HL-60 (cell line): Measurements from ENCODE around the gene ENO1.
A peak's percentile ranks its signal among the peaks of the same experiment; 100 is the strongest.

Experiments used
- DNase-seq, 2 experiments: peaks; one replicate each; pipeline ENCODE4 v3.0.0-alpha.2; 2010 to 2020; ENCODE audit warnings: low read depth in 1 of 2, low spot score in 1 of 2
- H3K27ac ChIP-seq: fragments of 250-450 bp; sonication (Bioruptor Pico); replicated peaks from 2 replicates; pipeline ENCODE4 v1.5.1; 2020; ENCODE audit warnings: mild to moderate bottlenecking, moderate library complexity
- H3K27me3 ChIP-seq: fragments of 250-450 bp; sonication (Bioruptor Pico); 2 replicates; pipeline ENCODE4 v1.5.1; 2021; ENCODE audit warnings: mild to moderate bottlenecking, moderate library complexity; ENCODE audit not compliant: insufficient read depth, poor library complexity, severe bottlenecking
- H3K4me3 ChIP-seq: replicated peaks from 2 replicates; pipeline ENCODE4 v1.5.1; 2011; ENCODE audit warnings: mild to moderate bottlenecking, control low read depth, low read length; ENCODE audit not compliant: insufficient read depth
- CTCF ChIP-seq: IDR thresholded peaks from one replicate; pipeline ENCODE4 v1.5.1; 2011; ENCODE audit warnings: low read length, control low read depth, inconsistent platforms; ENCODE audit not compliant: insufficient read depth
- GABPA ChIP-seq: IDR thresholded peaks from 2 replicates; pipeline ENCODE4 v1.6.1; 2012; ENCODE audit warnings: low read depth
- POLR2AphosphoS5 ChIP-seq: IDR thresholded peaks from 2 replicates; pipeline ENCODE4 v1.6.1; 2012; ENCODE audit warnings: low read depth
- REST ChIP-seq: IDR thresholded peaks from 2 replicates; pipeline ENCODE4 v1.6.1; 2012; ENCODE audit warnings: low read depth; ENCODE audit not compliant: insufficient replicate concordance
- SPI1 ChIP-seq: IDR thresholded peaks from 2 replicates; pipeline ENCODE4 v1.6.1; 2012; ENCODE audit warnings: low read depth, mild to moderate bottlenecking, borderline replicate concordance

Gene ENO1

GRCh38 chr1:8862528-8862927 is 16.0 kb downstream of the ENO1 start:
- peak in 1 of 2 experiments; percentile 37 for DNase-seq
- Histone ChIP-seq H3K4me3 (no peak overlapping the region), H3K27ac (no peak overlapping the region), H3K27me3 (no peaks in the 10 kb centered on the region)
- TF ChIP-seq SPI1 (no peak), REST (no peak), POLR2AphosphoS5 (peak; percentile 34; the same call in 1 of the 2 replicates), CTCF (peak; percentile 17), GABPA (no peak)

GRCh38 chr1:8860738-8861516 is 17.6 kb downstream of the ENO1 start:
- DNase-seq, result no peak
- no peak overlapping the region for H3K4me3 ChIP-seq
- no peak overlapping the region for H3K27ac ChIP-seq
- H3K27me3 ChIP-seq, result no peaks in the 10 kb centered on the region
- TF ChIP-seq REST (no peak), POLR2AphosphoS5 (no peak), SPI1 (no peak), CTCF (no peak), GABPA (no peak)

- H3K4me3 ChIP-seq, result no peak overlapping the region
- TF ChIP-seq CTCF (peak; percentile 24), POLR2AphosphoS5 (peak; percentile 64), GABPA (no peak)
- H3K27ac ChIP-seq, result peak overlapping the region; percentile 42
- H3K27me3 ChIP-seq, result no peaks in the 10 kb centered on the region
- DNase-seq, result peak in 1 of 2 experiments; percentile 75
Measured at GRCh38 chr1:8858888-8859706, 19.4 kb downstream of the ENO1 start.
